Endothelial cell of umbilical vein (primary cell): Measurements from ENCODE around the gene ATF5. TPM values are rescaled to one million over a fixed set of nuclear protein-coding genes. Genes with fewer than 3 reads are reported as not detected.

Source experiments
- BruUV-seq: library from RNA; stranded (reverse); fragments of 400-500 nt; replicated peaks from 2 replicates; lab custom pipeline; 2021; lab: Mats Ljungman, UMichigan
- CTCF ChIA-PET: fragments of 300-600, 350-600 bp; sonication (Branson Sonifier 250); formaldehyde crosslinking; loops from one replicate; lab custom pipeline; 2021; ENCODE audit warnings: antibody characterized with exemption, inconsistent platforms; lab: Charles Lee
- POLR2A ChIA-PET: fragments of 300-600, 350-600 bp; sonication (Branson Sonifier 250); formaldehyde crosslinking; loops from one replicate; lab custom pipeline; 2021; ENCODE audit warnings: antibody characterized with exemption, inconsistent platforms; lab: Charles Lee
- DNase-seq: peaks from one replicate; pipeline ENCODE4 v3.0.0-alpha.2; 2011; ENCODE audit warnings: low read depth, low spot score
- FAIRE-seq: peaks from 2 replicates; lab custom pipeline; 2011; peaks lifted over from hg19 to GRCh38; lab: Jason Lieb, UNC
- H2AFZ ChIP-seq: 2 replicates; pipeline ENCODE4 v1.6.0; 2012; ENCODE audit warnings: low read depth, low read length, control low read depth, inconsistent platforms
- H3K27ac ChIP-seq: 2 replicates; pipeline ENCODE4 v1.5.1; 2011; ENCODE audit warnings: low read depth, mild to moderate bottlenecking, control low read depth, low read length, moderate library complexity; ENCODE audit not compliant: insufficient read depth
- H3K27me3 ChIP-seq, 2 experiments: 2 replicates each; pipeline versions ENCODE4 v1.6.0 to v1.6.1; 2011; ENCODE audit warnings: low read length in 2 of 2, mixed read lengths in 1 of 2; ENCODE audit not compliant: control insufficient read depth in 2 of 2, insufficient read depth in 2 of 2
- H3K36me3 ChIP-seq, 2 experiments: 2 replicates in 1 of 2; 3 replicates in 1 of 2; pipeline ENCODE4 v1.5.1; 2011; ENCODE audit warnings: low read length in 2 of 2, mild to moderate bottlenecking in 1 of 2, moderate library complexity in 1 of 2; ENCODE audit not compliant: control insufficient read depth in 2 of 2, insufficient read depth in 2 of 2; ENCODE audit errors: extremely low read depth in 1 of 2
- H3K4me1 ChIP-seq: 3 replicates; pipeline ENCODE4 v1.5.1; 2011; ENCODE audit warnings: mild to moderate bottlenecking, low read length; ENCODE audit not compliant: control insufficient read depth, insufficient read depth; ENCODE audit errors: extremely low read depth
- H3K4me2 ChIP-seq: 2 replicates; pipeline ENCODE4 v1.6.1; 2011; ENCODE audit warnings: low read length, control low read depth, mixed read lengths; ENCODE audit not compliant: insufficient read depth
- H3K4me3 ChIP-seq, 3 experiments: fragments of 200-600 bp in 1 of 3; sonication (generic), shearing (Covaris generic) in 1 of 3; replicated peaks in 1 of 3; 2 replicates each; pipeline ENCODE4 v1.5.1; 2011 to 2016; ENCODE audit warnings: control low read depth in 3 of 3, low read length in 3 of 3, mild to moderate bottlenecking in 2 of 3, inconsistent platforms in 1 of 3, low read depth in 1 of 3, moderate library complexity in 1 of 3; ENCODE audit not compliant: insufficient read depth in 1 of 3
- H3K79me2 ChIP-seq: 2 replicates; pipeline ENCODE4 v1.6.0; 2012; ENCODE audit warnings: low read length, inconsistent platforms; ENCODE audit not compliant: control insufficient read depth, insufficient read depth
- H3K9ac ChIP-seq: replicated peaks from 2 replicates; pipeline ENCODE3; 2011; ENCODE audit warnings: low read length, control low read depth; ENCODE audit not compliant: insufficient read depth; ENCODE audit errors: extremely low read depth
- H3K9me1 ChIP-seq: replicated peaks from 3 replicates; pipeline ENCODE4 v1.6.0; 2011; ENCODE audit warnings: mild to moderate bottlenecking, low read length; ENCODE audit not compliant: control insufficient read depth, insufficient read depth; ENCODE audit errors: extremely low read depth
- H3K9me3 ChIP-seq: replicated peaks from 2 replicates; pipeline ENCODE4 v1.5.1; 2012; ENCODE audit warnings: low read length, inconsistent platforms; ENCODE audit not compliant: control insufficient read depth, insufficient read depth
- H4K20me1 ChIP-seq: replicated peaks from 2 replicates; pipeline ENCODE3; 2011; ENCODE audit warnings: mild to moderate bottlenecking, low read length; ENCODE audit not compliant: control insufficient read depth, insufficient read depth; ENCODE audit errors: extremely low read depth
- EZH2 ChIP-seq: IDR thresholded peaks from 2 replicates; pipeline ENCODE4 v1.6.1; 2012; ENCODE audit warnings: borderline replicate concordance, low read depth, mild to moderate bottlenecking, moderate library complexity, low read length, inconsistent platforms; ENCODE audit not compliant: severe bottlenecking
- FOS ChIP-seq: IDR thresholded peaks from 2 replicates; pipeline ENCODE4 v1.6.1; 2011; ENCODE audit warnings: mild to moderate bottlenecking, low read length, moderate library complexity, borderline replicate concordance; ENCODE audit not compliant: insufficient read depth
- GATA2 ChIP-seq: IDR thresholded peaks from 2 replicates; pipeline ENCODE4 v1.7.0; 2011; ENCODE audit warnings: low read depth, mild to moderate bottlenecking, moderate library complexity, mixed read lengths, low read length; ENCODE audit not compliant: insufficient read length, insufficient read depth
- JUN ChIP-seq: IDR thresholded peaks from 2 replicates; pipeline ENCODE4 v1.6.1; 2011; ENCODE audit warnings: borderline replicate concordance, low read depth; ENCODE audit not compliant: insufficient read length, insufficient read depth
- MYC ChIP-seq: IDR thresholded peaks from one replicate; pipeline ENCODE4 v1.6.1; 2011; ENCODE audit warnings: mild to moderate bottlenecking, low read depth, low read length
- POLR2A ChIP-seq: IDR thresholded peaks from 2 replicates; pipeline ENCODE4 v1.6.1; 2012; ENCODE audit warnings: low read depth, mild to moderate bottlenecking, control low read depth, low read length
- POLR2AphosphoS5 ChIP-seq: IDR thresholded peaks from 2 replicates; pipeline ENCODE4 v1.6.1; 2012; ENCODE audit warnings: low read depth, mild to moderate bottlenecking, control low read depth, low read length, moderate library complexity; ENCODE audit not compliant: insufficient read depth
- dilution Hi-C: fragments of 300-500 bp; cut with MboI; formaldehyde crosslinking; loops from one replicate; pipeline ENCODE4 v1.15.0; 2019; ENCODE audit warnings: low sequenced_read_pairs; ENCODE audit not compliant: extremely low pct_ligation_motif_present
- intact Hi-C: fragments of 100-400 bp; cut with micrococcal nuclease; formaldehyde crosslinking; loops from one replicate; pipeline ENCODE4 v1.10.0; 2022
- polyA plus RNA-seq, 4 experiments: library from polyadenylated mRNA; depleted of rRNA in 3 of 4; stranded (reverse) in 3 of 4; unstranded in 1 of 4; fragments of >200 nt; gene quantifications; 2 replicates each; pipeline versions ENCODE4 v1.2.1 to v1.2.3, GENCODE V29; 2011 to 2012; ENCODE audit warnings: missing spikeins in 1 of 4
- total RNA-seq: library from RNA; stranded (reverse); gene quantifications from 2 replicates; pipeline ENCODE4 v1.2.3, GENCODE V29; 2021
- TF ChIP-seq, protein P1 (sequence below): IDR thresholded peaks from 2 replicates; pipeline ENCODE4 v1.6.1; 2011; ENCODE audit not compliant: insufficient read depth, insufficient read length
- TF ChIP-seq, protein P2 (sequence below), 2 donors: IDR thresholded peaks; 1 replicate in 1 of 2; 2 replicates in 1 of 2; pipeline ENCODE4 v1.5.1; 2011; ENCODE audit warnings: low read length in 2 of 2, mild to moderate bottlenecking in 2 of 2, moderate library complexity in 2 of 2, control low read depth in 1 of 2, inconsistent platforms in 1 of 2, low read depth in 1 of 2; ENCODE audit not compliant: insufficient read depth in 1 of 2; ENCODE audit errors: extremely low read depth in 1 of 2

The ATF5 gene
- total and polyA plus RNA-seq, 2 donors (not counting 3 experiments of a cell fraction or from before 2014, with no cell fraction given) = 23.2 to 46.0 TPM

DNA sequence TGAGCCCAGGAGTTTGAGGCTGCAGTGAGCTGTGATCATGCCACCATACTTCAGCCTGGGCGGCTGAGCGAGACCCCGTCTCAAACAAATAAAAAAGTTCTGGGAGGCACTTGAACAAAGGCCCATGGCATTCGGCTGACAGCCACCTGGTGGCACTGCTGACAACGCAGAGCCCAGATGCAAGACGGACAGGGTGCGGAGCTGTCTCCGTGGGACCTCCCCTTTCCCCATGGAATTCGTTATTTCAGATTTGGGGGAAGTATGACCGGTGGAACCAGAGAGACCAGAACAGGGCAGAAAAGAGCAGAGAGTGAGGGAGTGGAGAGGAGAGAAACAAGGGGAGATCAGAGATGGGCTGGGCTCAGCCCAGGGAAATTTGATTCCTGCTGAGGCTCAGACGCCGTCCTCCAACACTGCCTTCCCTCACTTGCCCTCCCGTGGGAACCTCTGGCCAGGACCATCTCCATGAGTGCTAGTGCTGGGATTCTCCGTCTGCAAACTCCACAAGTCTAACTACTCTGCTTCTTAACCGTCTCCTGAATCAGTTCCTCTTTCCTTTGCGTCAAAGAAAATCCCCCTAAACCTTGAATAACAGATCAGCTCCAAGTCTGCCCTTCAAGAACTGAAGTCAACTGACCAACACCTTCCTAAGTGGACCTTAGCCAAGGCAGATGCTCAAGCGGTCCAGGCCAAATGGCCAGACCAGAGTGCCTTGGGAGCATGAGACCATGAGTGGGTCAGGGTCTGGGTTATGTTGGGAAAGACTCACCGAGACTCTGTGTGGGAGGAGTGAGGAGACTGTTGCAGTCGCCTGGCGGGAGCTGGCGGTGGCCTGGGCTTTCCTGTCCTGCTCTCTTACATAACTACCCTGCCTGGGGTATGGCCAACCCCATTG, 11.9 kb upstream of the ATF5 start:
- Histone ChIP-seq H3K27ac (no peak overlapping the region), H3K9ac (no peak overlapping the region), H3K79me2 (peaks cover 57% of the 10 kb centered on the region), H3K9me1 (no peaks in the 10 kb centered on the region), H3K36me3 (peaks cover 6 to 18% of the 10 kb centered on the region in 2 experiments), H3K4me2 (no peak overlapping the region), H2AFZ (no peak overlapping the region), H4K20me1 (no peaks in the 10 kb centered on the region), H3K9me3 (no peaks in the 10 kb centered on the region), H3K27me3 (no peaks in the 10 kb centered on the region), H3K4me1 (no peaks in the 10 kb centered on the region), H3K4me3 (no peak overlapping the region)
- ChIA-PET CTCF (interaction anchor here (1.1 kb wide), 1 partner anchor 12 kb away, joined by 3 read pairs; no protein-coding TSS in a partner anchor), POLR2A (no interaction called here)
- no TSS peak for BruUV-seq
- DNase-seq (no peak), FAIRE-seq (no peak)
- TF ChIP-seq, protein P1, sequence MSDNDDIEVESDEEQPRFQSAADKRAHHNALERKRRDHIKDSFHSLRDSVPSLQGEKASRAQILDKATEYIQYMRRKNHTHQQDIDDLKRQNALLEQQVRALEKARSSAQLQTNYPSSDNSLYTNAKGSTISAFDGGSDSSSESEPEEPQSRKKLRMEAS = no peak
- no peak for TF ChIP-seq FOS
- TF ChIP-seq, protein P2, sequence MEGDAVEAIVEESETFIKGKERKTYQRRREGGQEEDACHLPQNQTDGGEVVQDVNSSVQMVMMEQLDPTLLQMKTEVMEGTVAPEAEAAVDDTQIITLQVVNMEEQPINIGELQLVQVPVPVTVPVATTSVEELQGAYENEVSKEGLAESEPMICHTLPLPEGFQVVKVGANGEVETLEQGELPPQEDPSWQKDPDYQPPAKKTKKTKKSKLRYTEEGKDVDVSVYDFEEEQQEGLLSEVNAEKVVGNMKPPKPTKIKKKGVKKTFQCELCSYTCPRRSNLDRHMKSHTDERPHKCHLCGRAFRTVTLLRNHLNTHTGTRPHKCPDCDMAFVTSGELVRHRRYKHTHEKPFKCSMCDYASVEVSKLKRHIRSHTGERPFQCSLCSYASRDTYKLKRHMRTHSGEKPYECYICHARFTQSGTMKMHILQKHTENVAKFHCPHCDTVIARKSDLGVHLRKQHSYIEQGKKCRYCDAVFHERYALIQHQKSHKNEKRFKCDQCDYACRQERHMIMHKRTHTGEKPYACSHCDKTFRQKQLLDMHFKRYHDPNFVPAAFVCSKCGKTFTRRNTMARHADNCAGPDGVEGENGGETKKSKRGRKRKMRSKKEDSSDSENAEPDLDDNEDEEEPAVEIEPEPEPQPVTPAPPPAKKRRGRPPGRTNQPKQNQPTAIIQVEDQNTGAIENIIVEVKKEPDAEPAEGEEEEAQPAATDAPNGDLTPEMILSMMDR (IDR thresholded peaks at IDR 0.05; ENCODE audit: extremely low read depth in 1 of 2, insufficient read depth in 1 of 2, low read depth in 1 of 2, low read length in 2 of 2) = no peak
- no peak for TF ChIP-seq GATA2
- TF ChIP-seq POLR2A = no peak
- no peak for TF ChIP-seq POLR2AphosphoS5
- no peak for TF ChIP-seq EZH2
- no peak for TF ChIP-seq JUN
- TF ChIP-seq MYC = no peak
- dilution Hi-C loops (no loop called here), intact Hi-C loops (no loop called here)
